ENCODE results near the gene SNX30.

SNX30 gene

GRCh38 chr9:112858005-112858404 lies 107.4 kb downstream of the SNX30 start:
- no peak for DNase-seq (ENCODE audit: low read depth)

- no peak for DNase-seq (ENCODE audit: low read depth)
Observed at GRCh38 chr9:112858625-112859147, 108.1 kb downstream of the SNX30 start.

- DNase-seq (ENCODE audit: low read depth), result no peak
Observed at GRCh38 chr9:112860451-112860850, 109.9 kb downstream of the SNX30 start.

- DNase-seq (ENCODE audit: low read depth), result no peak
Observed at GRCh38 chr9:112861155-112861554, 110.6 kb downstream of the SNX30 start.

- no peak for DNase-seq (ENCODE audit: low read depth)
Observed at GRCh38 chr9:112861638-112862555, 111.3 kb downstream of the SNX30 start.

GRCh38 chr9:112863214-112863613 lies 112.7 kb downstream of the SNX30 start:
- DNase-seq (ENCODE audit: low read depth), result no peak

- DNase-seq (ENCODE audit: low read depth), result no peak
Observed at GRCh38 chr9:112863746-112864145, 113.2 kb downstream of the SNX30 start.

- DNase-seq (ENCODE audit: low read depth), result no peak
Observed at GRCh38 chr9:112864403-112864802, 113.8 kb downstream of the SNX30 start.

GRCh38 chr9:112864982-112865381 lies 114.4 kb downstream of the SNX30 start:
- DNase-seq (ENCODE audit: low read depth), result no peak

- no peak for DNase-seq (ENCODE audit: low read depth)
Observed at GRCh38 chr9:112866662-112867274, 116.2 kb downstream of the SNX30 start.

GRCh38 chr9:112867275-112867991 lies 116.9 kb downstream of the SNX30 start:
- peak; percentile 18 for DNase-seq (ENCODE audit: low read depth)

GRCh38 chr9:112868461-112868860 lies 117.9 kb downstream of the SNX30 start:
- DNase-seq (ENCODE audit: low read depth), result no peak

- DNase-seq (ENCODE audit: low read depth), result no peak
Observed at GRCh38 chr9:112869041-112869529, 118.5 kb downstream of the SNX30 start.

- DNase-seq (ENCODE audit: low read depth), result no peak
Observed at GRCh38 chr9:112869917-112870316, 119.4 kb downstream of the SNX30 start.

- DNase-seq (ENCODE audit: low read depth), result no peak
Observed at GRCh38 chr9:112870556-112870955, 120.0 kb downstream of the SNX30 start.

GRCh38 chr9:112872019-112872418 lies 121.5 kb downstream of the SNX30 start:
- no peak for DNase-seq (ENCODE audit: low read depth)

- DNase-seq (ENCODE audit: low read depth), result no peak
Observed at GRCh38 chr9:112873773-112874405, 123.3 kb downstream of the SNX30 start.

GRCh38 chr9:112878752-112879151 lies 128.2 kb downstream of the SNX30 start:
- DNase-seq (ENCODE audit: low read depth), result no peak

GRCh38 chr9:112880650-112881049 lies 130.1 kb downstream of the SNX30 start:
- no peak for DNase-seq (ENCODE audit: low read depth)

GRCh38 chr9:112881331-112881730 lies 130.8 kb downstream of the SNX30 start:
- no peak for DNase-seq (ENCODE audit: low read depth)

- no peak for DNase-seq (ENCODE audit: low read depth)
Observed at GRCh38 chr9:112884101-112884500, 133.5 kb downstream of the SNX30 start.

GRCh38 chr9:112884721-112885120 lies 134.2 kb downstream of the SNX30 start:
- DNase-seq (ENCODE audit: low read depth), result no peak

All from activated T-cell treated with anti-CD3 and anti-CD28 coated beads for 48 hours (primary cell).